K562 (cell line): ENCODE data around the gene MCM7. TPM values are rescaled to one million over a fixed set of nuclear protein-coding genes. Genes with fewer than 3 reads are reported as not detected.

Source experiments
- IFI16 ChIP-seq: fragments of 250-450 bp; sonication (Bioruptor Pico); IDR thresholded peaks from 2 replicates; pipeline ENCODE4 v2.1.2; 2022; ENCODE audit warnings: mild to moderate bottlenecking, inconsistent platforms
- MTA3 ChIP-seq: fragments of 450-650 bp; formaldehyde crosslinking; IDR thresholded peaks from 2 replicates; pipeline ENCODE4 v1.6.1; 2017; ENCODE audit warnings: mild to moderate bottlenecking, borderline replicate concordance
- PHF21A ChIP-seq: fragments of 450-650 bp; IDR thresholded peaks from 2 replicates; pipeline ENCODE4 v1.6.1; 2017; ENCODE audit warnings: low read depth, borderline replicate concordance
- POLR2G ChIP-seq: fragments of 200-400 bp; formaldehyde crosslinking; IDR thresholded peaks from 2 replicates; pipeline ENCODE4 v1.6.1; 2017; ENCODE audit warnings: low read depth, mild to moderate bottlenecking, antibody characterized with exemption, low read length, moderate library complexity
- ZNF764 ChIP-seq: fragments of 250-450 bp; sonication (Bioruptor Pico); IDR thresholded peaks from 2 replicates; pipeline ENCODE4 v1.4.0; 2020; ENCODE audit warnings: low read depth, mild to moderate bottlenecking, moderate library complexity
- ZNF77 ChIP-seq: fragments of 250-450 bp; sonication (Bioruptor Pico); IDR thresholded peaks from 2 replicates; pipeline ENCODE4 v1.5.0; 2020
- ZSCAN32 ChIP-seq: fragments of 450-650 bp; formaldehyde crosslinking; IDR thresholded peaks from 2 replicates; pipeline ENCODE4 v1.4.0; 2020; ENCODE audit warnings: mild to moderate bottlenecking, moderate library complexity
- polyA plus RNA-seq, 8 experiments: library from polyadenylated mRNA; depleted of rRNA in 4 of 8; stranded (reverse) in 5 of 8; unstranded in 3 of 8; fragments of >200 nt; fragmentation: Nextera tagmentation in 2 of 8; fragmentation: Illumina TruSeq in 1 of 8; extraction: Ambion mirVana in 2 of 8; extraction: Trizol in 1 of 8; gene quantifications; 2 replicates each; pipeline versions ENCODE4 v1.2.1 to v1.2.3, GENCODE V29; 2011 to 2014; ENCODE audit warnings: inconsistent platforms in 1 of 8, missing spikeins in 1 of 8
- total RNA-seq, 7 experiments: library from RNA; depleted of rRNA in 6 of 7; stranded (reverse); fragments of >200 nt in 6 of 7; fragmentation: Illumina TruSeq in 2 of 7; extraction: Trizol in 2 of 7; gene quantifications; 2 replicates each; pipeline versions ENCODE4 v1.2.1 to v1.2.3, GENCODE V29; 2011 to 2021; ENCODE audit warnings: low replicate concordance in 1 of 7
- TF ChIP-seq, protein P1 (sequence below): fragments of 450-650 bp; formaldehyde crosslinking; IDR thresholded peaks from 2 replicates; pipeline ENCODE4 v1.4.0; 2020; ENCODE audit warnings: mild to moderate bottlenecking, moderate library complexity
- TF ChIP-seq, protein P2 (sequence below): sonication (generic); formaldehyde crosslinking; IDR thresholded peaks from 2 replicates; pipeline ENCODE4 v1.8.0; 2022; ENCODE audit warnings: missing genetic modification reagents, mild to moderate bottlenecking, moderate library complexity, borderline replicate concordance
- TF ChIP-seq, protein P3 (sequence below): fragments of 250-450 bp; sonication (Bioruptor Pico); IDR thresholded peaks from 2 replicates; pipeline ENCODE4 v1.5.0; 2022; ENCODE audit warnings: mild to moderate bottlenecking
- TF ChIP-seq, protein P4 (sequence below): sonication (generic); formaldehyde crosslinking; IDR thresholded peaks from 2 replicates; pipeline ENCODE4 v1.8.1; 2023; ENCODE audit warnings: mild to moderate bottlenecking, missing genetic modification reagents, moderate library complexity
- TF ChIP-seq, protein P5 (sequence below): fragments of 250-450 bp; sonication (Bioruptor Pico); IDR thresholded peaks from 2 replicates; pipeline ENCODE4 v1.9.0; 2021; ENCODE audit warnings: mild to moderate bottlenecking, inconsistent platforms
- TF ChIP-seq, protein P6 (sequence below): fragments of 450-650 bp; IDR thresholded peaks from 2 replicates; pipeline ENCODE4 v1.6.1; 2016; ENCODE audit warnings: low read depth, mild to moderate bottlenecking, moderate library complexity

MCM7 gene
- total and polyA plus RNA-seq, 9 of the 15 experiments (the other 6 are each of a cell fraction or from before 2014, with no cell fraction given), result 329 to 856 (median 437) TPM

DNA sequence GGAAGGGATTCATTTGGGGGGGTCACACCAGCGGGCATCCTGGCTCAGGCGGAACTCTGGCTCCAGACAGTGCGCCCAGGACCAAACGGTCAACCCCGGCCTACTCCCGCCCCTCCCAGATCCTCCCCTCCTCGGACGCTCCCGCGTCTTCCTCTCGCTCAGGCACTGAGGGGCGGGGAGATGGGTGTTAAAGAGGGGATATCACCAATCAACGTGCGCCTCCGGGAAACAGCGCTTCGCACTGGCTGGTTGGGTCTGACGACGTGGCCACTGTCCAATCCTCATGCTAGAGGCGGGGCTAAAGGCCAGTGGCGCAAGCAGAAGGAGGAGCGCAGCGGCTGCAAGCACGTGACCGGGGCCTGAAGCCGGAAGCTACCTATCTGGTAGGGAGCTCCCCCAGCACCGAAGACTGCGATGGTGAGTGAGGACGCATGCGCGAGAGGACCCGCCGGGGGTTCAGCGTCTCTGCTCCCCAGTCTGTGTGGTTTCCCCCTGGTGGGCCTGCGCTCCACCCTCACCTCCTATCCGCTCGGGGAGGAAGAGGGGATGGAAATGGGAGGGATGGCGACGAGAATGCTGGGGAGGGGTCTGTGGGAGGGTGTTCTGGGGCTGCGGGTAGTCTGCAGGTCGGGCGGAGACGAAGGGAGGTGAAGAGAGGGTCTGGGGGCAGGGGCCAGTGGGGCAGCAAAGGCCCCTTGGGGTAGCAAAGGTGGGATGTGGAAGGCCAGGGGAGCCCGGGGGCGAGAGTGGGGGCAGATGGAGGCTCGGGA, 47.5 kb upstream of the MCM7 start, which contains the start of gene LAMTOR4 (continued):
- TF ChIP-seq MTA3 (peak; percentile 80; the same call in 1 of the 2 replicates), PHF21A (no peak), ZSCAN32 (CRISPR knock-in tag) (no peak), ZNF77 (no peak), IFI16 (CRISPR knock-in tag) (no peak), POLR2G (peak; percentile 89), ZNF764 (CRISPR knock-in tag) (no peak)
- TF ChIP-seq, protein P1, sequence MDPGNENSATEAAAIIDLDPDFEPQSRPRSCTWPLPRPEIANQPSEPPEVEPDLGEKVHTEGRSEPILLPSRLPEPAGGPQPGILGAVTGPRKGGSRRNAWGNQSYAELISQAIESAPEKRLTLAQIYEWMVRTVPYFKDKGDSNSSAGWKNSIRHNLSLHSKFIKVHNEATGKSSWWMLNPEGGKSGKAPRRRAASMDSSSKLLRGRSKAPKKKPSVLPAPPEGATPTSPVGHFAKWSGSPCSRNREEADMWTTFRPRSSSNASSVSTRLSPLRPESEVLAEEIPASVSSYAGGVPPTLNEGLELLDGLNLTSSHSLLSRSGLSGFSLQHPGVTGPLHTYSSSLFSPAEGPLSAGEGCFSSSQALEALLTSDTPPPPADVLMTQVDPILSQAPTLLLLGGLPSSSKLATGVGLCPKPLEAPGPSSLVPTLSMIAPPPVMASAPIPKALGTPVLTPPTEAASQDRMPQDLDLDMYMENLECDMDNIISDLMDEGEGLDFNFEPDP (CRISPR knock-in tag), result no peak
- TF ChIP-seq, protein P2, sequence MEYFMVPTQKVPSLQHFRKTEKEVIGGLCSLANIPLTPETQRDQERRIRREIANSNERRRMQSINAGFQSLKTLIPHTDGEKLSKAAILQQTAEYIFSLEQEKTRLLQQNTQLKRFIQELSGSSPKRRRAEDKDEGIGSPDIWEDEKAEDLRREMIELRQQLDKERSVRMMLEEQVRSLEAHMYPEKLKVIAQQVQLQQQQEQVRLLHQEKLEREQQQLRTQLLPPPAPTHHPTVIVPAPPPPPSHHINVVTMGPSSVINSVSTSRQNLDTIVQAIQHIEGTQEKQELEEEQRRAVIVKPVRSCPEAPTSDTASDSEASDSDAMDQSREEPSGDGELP, result peak; percentile 72
- TF ChIP-seq, protein P3, sequence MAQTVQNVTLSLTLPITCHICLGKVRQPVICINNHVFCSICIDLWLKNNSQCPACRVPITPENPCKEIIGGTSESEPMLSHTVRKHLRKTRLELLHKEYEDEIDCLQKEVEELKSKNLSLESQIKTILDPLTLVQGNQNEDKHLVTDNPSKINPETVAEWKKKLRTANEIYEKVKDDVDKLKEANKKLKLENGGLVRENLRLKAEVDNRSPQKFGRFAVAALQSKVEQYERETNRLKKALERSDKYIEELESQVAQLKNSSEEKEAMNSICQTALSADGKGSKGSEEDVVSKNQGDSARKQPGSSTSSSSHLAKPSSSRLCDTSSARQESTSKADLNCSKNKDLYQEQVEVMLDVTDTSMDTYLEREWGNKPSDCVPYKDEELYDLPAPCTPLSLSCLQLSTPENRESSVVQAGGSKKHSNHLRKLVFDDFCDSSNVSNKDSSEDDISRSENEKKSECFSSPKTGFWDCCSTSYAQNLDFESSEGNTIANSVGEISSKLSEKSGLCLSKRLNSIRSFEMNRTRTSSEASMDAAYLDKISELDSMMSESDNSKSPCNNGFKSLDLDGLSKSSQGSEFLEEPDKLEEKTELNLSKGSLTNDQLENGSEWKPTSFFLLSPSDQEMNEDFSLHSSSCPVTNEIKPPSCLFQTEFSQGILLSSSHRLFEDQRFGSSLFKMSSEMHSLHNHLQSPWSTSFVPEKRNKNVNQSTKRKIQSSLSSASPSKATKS (CRISPR knock-in tag), result no peak
- TF ChIP-seq, protein P4, sequence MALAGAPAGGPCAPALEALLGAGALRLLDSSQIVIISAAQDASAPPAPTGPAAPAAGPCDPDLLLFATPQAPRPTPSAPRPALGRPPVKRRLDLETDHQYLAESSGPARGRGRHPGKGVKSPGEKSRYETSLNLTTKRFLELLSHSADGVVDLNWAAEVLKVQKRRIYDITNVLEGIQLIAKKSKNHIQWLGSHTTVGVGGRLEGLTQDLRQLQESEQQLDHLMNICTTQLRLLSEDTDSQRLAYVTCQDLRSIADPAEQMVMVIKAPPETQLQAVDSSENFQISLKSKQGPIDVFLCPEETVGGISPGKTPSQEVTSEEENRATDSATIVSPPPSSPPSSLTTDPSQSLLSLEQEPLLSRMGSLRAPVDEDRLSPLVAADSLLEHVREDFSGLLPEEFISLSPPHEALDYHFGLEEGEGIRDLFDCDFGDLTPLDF (CRISPR knock-in tag), result no peak; the same call in 1 of the 2 replicates
- TF ChIP-seq, protein P5, sequence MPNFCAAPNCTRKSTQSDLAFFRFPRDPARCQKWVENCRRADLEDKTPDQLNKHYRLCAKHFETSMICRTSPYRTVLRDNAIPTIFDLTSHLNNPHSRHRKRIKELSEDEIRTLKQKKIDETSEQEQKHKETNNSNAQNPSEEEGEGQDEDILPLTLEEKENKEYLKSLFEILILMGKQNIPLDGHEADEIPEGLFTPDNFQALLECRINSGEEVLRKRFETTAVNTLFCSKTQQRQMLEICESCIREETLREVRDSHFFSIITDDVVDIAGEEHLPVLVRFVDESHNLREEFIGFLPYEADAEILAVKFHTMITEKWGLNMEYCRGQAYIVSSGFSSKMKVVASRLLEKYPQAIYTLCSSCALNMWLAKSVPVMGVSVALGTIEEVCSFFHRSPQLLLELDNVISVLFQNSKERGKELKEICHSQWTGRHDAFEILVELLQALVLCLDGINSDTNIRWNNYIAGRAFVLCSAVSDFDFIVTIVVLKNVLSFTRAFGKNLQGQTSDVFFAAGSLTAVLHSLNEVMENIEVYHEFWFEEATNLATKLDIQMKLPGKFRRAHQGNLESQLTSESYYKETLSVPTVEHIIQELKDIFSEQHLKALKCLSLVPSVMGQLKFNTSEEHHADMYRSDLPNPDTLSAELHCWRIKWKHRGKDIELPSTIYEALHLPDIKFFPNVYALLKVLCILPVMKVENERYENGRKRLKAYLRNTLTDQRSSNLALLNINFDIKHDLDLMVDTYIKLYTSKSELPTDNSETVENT (CRISPR knock-in tag), result no peak
- TF ChIP-seq, protein P6, sequence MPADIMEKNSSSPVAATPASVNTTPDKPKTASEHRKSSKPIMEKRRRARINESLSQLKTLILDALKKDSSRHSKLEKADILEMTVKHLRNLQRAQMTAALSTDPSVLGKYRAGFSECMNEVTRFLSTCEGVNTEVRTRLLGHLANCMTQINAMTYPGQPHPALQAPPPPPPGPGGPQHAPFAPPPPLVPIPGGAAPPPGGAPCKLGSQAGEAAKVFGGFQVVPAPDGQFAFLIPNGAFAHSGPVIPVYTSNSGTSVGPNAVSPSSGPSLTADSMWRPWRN, result no peak
